8988T (cell line): ENCODE data around the gene COPG2.

ENCODE experiments used
- DNase-seq: peaks from one replicate; pipeline ENCODE4 v3.0.0; 2011

Gene COPG2

GRCh38 chr7:130492523-130493274, 175.8 kb downstream of the COPG2 start:
- no peak for DNase-seq

- no peak for DNase-seq
Measured at GRCh38 chr7:130491841-130492522, 176.6 kb downstream of the COPG2 start, which contains the start of gene MEST. Gene MEST (plus strand): TSS chr7:130492085. CDS start chr7:130492314, 229 bp downstream.

- DNase-seq, result no peak
Measured at GRCh38 chr7:130490888-130491804, 177.4 kb downstream of the COPG2 start.

GRCh38 chr7:130490311-130490791, 178.2 kb downstream of the COPG2 start:
- DNase-seq, result no peak

- DNase-seq, result no peak
Measured at GRCh38 chr7:130489140-130489983, 179.2 kb downstream of the COPG2 start.

- no peak for DNase-seq
Measured at GRCh38 chr7:130488392-130489139, 180.0 kb downstream of the COPG2 start.

- no peak for DNase-seq
Measured at GRCh38 chr7:130486954-130487436, 181.6 kb downstream of the COPG2 start.

- peak; percentile 65 for DNase-seq
Measured at GRCh38 chr7:130486114-130486953, 182.2 kb downstream of the COPG2 start.

- no peak for DNase-seq
Measured at GRCh38 chr7:130485734-130486113, 182.8 kb downstream of the COPG2 start.

GRCh38 chr7:130483031-130483430, 185.5 kb downstream of the COPG2 start:
- no peak for DNase-seq

- DNase-seq, result no peak
Measured at GRCh38 chr7:130481898-130482297, 186.7 kb downstream of the COPG2 start.

- DNase-seq, result no peak
Measured at GRCh38 chr7:130479716-130480400, 188.7 kb downstream of the COPG2 start.

GRCh38 chr7:130478991-130479390, 189.6 kb downstream of the COPG2 start:
- no peak for DNase-seq

GRCh38 chr7:130476297-130477150, 192.0 kb downstream of the COPG2 start:
- DNase-seq, result no peak

GRCh38 chr7:130475776-130476175, 192.8 kb downstream of the COPG2 start:
- DNase-seq, result no peak

GRCh38 chr7:130473876-130474275, 194.7 kb downstream of the COPG2 start:
- DNase-seq, result no peak

GRCh38 chr7:130473289-130473688, 195.3 kb downstream of the COPG2 start:
- no peak for DNase-seq

- DNase-seq, result no peak
Measured at GRCh38 chr7:130471974-130472373, 196.6 kb downstream of the COPG2 start.

- no peak for DNase-seq
Measured at GRCh38 chr7:130468612-130469011, 199.9 kb downstream of the COPG2 start.
